Activated CD8-positive, alpha-beta memory T cell treated with anti-CD3 and anti-CD28 coated beads, Interleukin-2, amount 10 ng/mL, durations not matched to agents 7 days and 5 days (primary cell): Measurements from ENCODE around the gene USP36. TPM values are rescaled to one million over a fixed set of nuclear protein-coding genes. Genes with fewer than 3 reads are reported as not detected.

Source experiments
- ATAC-seq: fragments of 150-1000 bp; cut with Tn5 transposase; one replicate; pipeline ENCODE4 v1.10.0; 2021; ENCODE audit warnings: moderate library complexity
- CTCF ChIA-PET: fragments of 350-600 bp; sonication (Branson Sonifier 250); formaldehyde crosslinking; loops from one replicate; lab custom pipeline; 2021; ENCODE audit warnings: antibody characterized with exemption; lab: Charles Lee
- DNase-seq: peaks from one replicate; pipeline ENCODE4 v3.0.0-alpha.2; 2020
- H3K27ac Mint-ChIP-seq: one replicate; pipeline ENCODE4 v1.8.0; 2021; ENCODE audit warnings: mild to moderate bottlenecking, mixed read lengths
- H3K27me3 Mint-ChIP-seq: one replicate; pipeline ENCODE4 v1.8.0; 2021; ENCODE audit warnings: mixed read lengths
- H3K36me3 Mint-ChIP-seq: one replicate; pipeline ENCODE4 v1.8.0; 2021; ENCODE audit warnings: mild to moderate bottlenecking, mixed read lengths
- H3K4me1 Mint-ChIP-seq: one replicate; pipeline ENCODE4 v1.8.0; 2021; ENCODE audit warnings: mixed read lengths
- H3K4me3 Mint-ChIP-seq: one replicate; pipeline ENCODE4 v1.8.0; 2021; ENCODE audit warnings: mild to moderate bottlenecking, moderate library complexity, mixed read lengths
- H3K9me3 Mint-ChIP-seq: one replicate; pipeline ENCODE4 v1.8.0; 2022; ENCODE audit warnings: low read depth, mixed read lengths
- total RNA-seq, 2 experiments: library from RNA; stranded (reverse); gene quantifications; one replicate each; pipeline ENCODE4 v1.2.3, GENCODE V29; 2021

USP36 gene
- total RNA-seq, 2 experiments from 2014 or later: 84.5 to 94.3 TPM

- H3K27ac Mint-ChIP-seq: peak overlapping the region; percentile 91
- H3K9me3 Mint-ChIP-seq: no peaks in the 10 kb centered on the region
- ATAC-seq (peak; percentile 92), DNase-seq (peak; percentile 91)
- CTCF ChIA-PET: interaction anchor here (1.1 to 1.6 kb wide), 3 partner anchors 12 to 56 kb away, joined by 3 read pairs; no protein-coding TSS in a partner anchor
- peaks cover 68% of the 10 kb centered on the region for H3K4me1 Mint-ChIP-seq
- H3K27me3 Mint-ChIP-seq: no peaks in the 10 kb centered on the region
- H3K4me3 Mint-ChIP-seq: peak overlapping the region; percentile 15
- H3K36me3 Mint-ChIP-seq: peaks cover 67% of the 10 kb centered on the region
These were observed 23.5 kb downstream of the USP36 start for GRCh38 chr17:78817123-78817522.

GRCh38 chr17:78815696-78816095, 24.9 kb downstream of the USP36 start:
- Mint-ChIP-seq H3K36me3 (peaks cover 66% of the 10 kb centered on the region), H3K4me1 (peaks cover 62% of the 10 kb centered on the region)
- CTCF ChIA-PET: interaction anchor here (0.8 kb wide), 1 partner anchor 14 kb away, joined by 3 read pairs; no protein-coding TSS in a partner anchor

GRCh38 chr17:78812855-78813254, 27.8 kb downstream of the USP36 start:
- Mint-ChIP-seq H3K9me3 (no peaks in the 10 kb centered on the region), H3K4me1 (peaks cover 37% of the 10 kb centered on the region), H3K27me3 (no peaks in the 10 kb centered on the region), H3K4me3 (no peak overlapping the region), H3K27ac (peak overlapping the region; percentile 44), H3K36me3 (peaks cover 62% of the 10 kb centered on the region)
- ATAC-seq (no peak), DNase-seq (no peak)
- CTCF ChIA-PET: no interaction called here

More at GRCh38 chr17:78815696-78816095, 24.9 kb downstream of the USP36 start:
- Mint-ChIP-seq H3K9me3 (no peaks in the 10 kb centered on the region), H3K27ac (peak overlapping the region; percentile 60), H3K4me3 (no peak overlapping the region), H3K27me3 (no peaks in the 10 kb centered on the region)
- no peak for ATAC-seq
- DNase-seq: no peak

- Mint-ChIP-seq H3K4me1 (peaks cover 43% of the 10 kb centered on the region), H3K27ac (peak overlapping the region; percentile 40), H3K36me3 (peaks cover 58% of the 10 kb centered on the region), H3K27me3 (no peaks in the 10 kb centered on the region), H3K9me3 (no peaks in the 10 kb centered on the region), H3K4me3 (no peak overlapping the region)
- ATAC-seq (no peak), DNase-seq (no peak)
- CTCF ChIA-PET: no interaction called here
These were observed 32.5 kb downstream of the USP36 start for GRCh38 chr17:78808163-78808562.

- H3K4me1 Mint-ChIP-seq: peaks cover 48% of the 10 kb centered on the region
- no peak overlapping the region for H3K4me3 Mint-ChIP-seq
These were observed 34.2 kb downstream of the USP36 start for GRCh38 chr17:78806451-78806850.

GRCh38 chr17:78805301-78805700, 35.3 kb downstream of the USP36 start:
- ATAC-seq (peak; percentile 96), DNase-seq (peak; percentile 91)
- no peak overlapping the region for H3K4me3 Mint-ChIP-seq
- H3K4me1 Mint-ChIP-seq: peaks cover 52% of the 10 kb centered on the region
- no peaks in the 10 kb centered on the region for H3K9me3 Mint-ChIP-seq
- peak overlapping the region; percentile 88 for H3K27ac Mint-ChIP-seq
- H3K27me3 Mint-ChIP-seq: no peaks in the 10 kb centered on the region
- H3K36me3 Mint-ChIP-seq: peaks cover 53% of the 10 kb centered on the region
- CTCF ChIA-PET: interaction anchor here (1.1 to 2.4 kb wide), 4 partner anchors 12 to 49 kb away, joined by 3 to 12 read pairs (median 4); no protein-coding TSS in a partner anchor

More at GRCh38 chr17:78806451-78806850, 34.2 kb downstream of the USP36 start:
- Mint-ChIP-seq H3K36me3 (peaks cover 57% of the 10 kb centered on the region), H3K27ac (peak overlapping the region; percentile 88), H3K27me3 (no peaks in the 10 kb centered on the region), H3K9me3 (no peaks in the 10 kb centered on the region)
- ATAC-seq (no peak), DNase-seq (no peak)
- CTCF ChIA-PET: no interaction called here

GRCh38 chr17:78804777-78805176, 35.8 kb downstream of the USP36 start:
- H3K4me1 Mint-ChIP-seq: peaks cover 55% of the 10 kb centered on the region
- peaks cover 53% of the 10 kb centered on the region for H3K36me3 Mint-ChIP-seq
- DNase-seq (peak; percentile 60), ATAC-seq (peak; percentile 34)
- CTCF ChIA-PET: interaction anchor here (0.7 to 2.4 kb wide), 6 partner anchors 12 to 191 kb away, joined by 3 to 12 read pairs (median 4); no protein-coding TSS in a partner anchor
- peak overlapping the region; percentile 88 for H3K27ac Mint-ChIP-seq
- H3K9me3 Mint-ChIP-seq: no peaks in the 10 kb centered on the region
- no peaks in the 10 kb centered on the region for H3K27me3 Mint-ChIP-seq
- H3K4me3 Mint-ChIP-seq: peak overlapping the region; percentile 17

GRCh38 chr17:78803186-78803845, 37.3 kb downstream of the USP36 start:
- Mint-ChIP-seq H3K36me3 (peaks cover 59% of the 10 kb centered on the region), H3K4me3 (peak overlapping the region; percentile 80), H3K9me3 (no peaks in the 10 kb centered on the region), H3K27me3 (no peaks in the 10 kb centered on the region), H3K27ac (peak overlapping the region; percentile 82), H3K4me1 (peaks cover 65% of the 10 kb centered on the region)
- CTCF ChIA-PET: interaction anchor here (1.4 to 2.4 kb wide), 5 partner anchors 12 to 553 kb away, joined by 3 to 12 read pairs (median 4); no protein-coding TSS in a partner anchor
- DNase-seq (no peak), ATAC-seq (no peak)

GRCh38 chr17:78802459-78802858, 38.2 kb downstream of the USP36 start:
- H3K27me3 Mint-ChIP-seq: no peaks in the 10 kb centered on the region
- peaks cover 63% of the 10 kb centered on the region for H3K4me1 Mint-ChIP-seq
- H3K36me3 Mint-ChIP-seq: peaks cover 59% of the 10 kb centered on the region
- no peak for ATAC-seq
- DNase-seq: no peak
- no peaks in the 10 kb centered on the region for H3K9me3 Mint-ChIP-seq
- H3K27ac Mint-ChIP-seq: peak overlapping the region; percentile 17
- H3K4me3 Mint-ChIP-seq: peak overlapping the region; percentile 80
- CTCF ChIA-PET: interaction anchor here (1.5 to 1.7 kb wide), 2 partner anchors 11 to 23 kb away, joined by 3 to 4 read pairs; no protein-coding TSS in a partner anchor

GRCh38 chr17:78802008-78802407, 38.6 kb downstream of the USP36 start:
- CTCF ChIA-PET: no interaction called here
- Mint-ChIP-seq H3K4me1 (peaks cover 63% of the 10 kb centered on the region), H3K27me3 (no peaks in the 10 kb centered on the region), H3K9me3 (no peaks in the 10 kb centered on the region), H3K4me3 (no peak overlapping the region), H3K27ac (no peak overlapping the region), H3K36me3 (peaks cover 59% of the 10 kb centered on the region)
- DNase-seq: no peak
- no peak for ATAC-seq

GRCh38 chr17:78800132-78800931, 40.3 kb downstream of the USP36 start:
- ATAC-seq (no peak), DNase-seq (no peak)
- H3K27ac Mint-ChIP-seq: peak overlapping the region; percentile 64
- H3K27me3 Mint-ChIP-seq: no peaks in the 10 kb centered on the region
- peaks cover 59% of the 10 kb centered on the region for H3K36me3 Mint-ChIP-seq
- no peaks in the 10 kb centered on the region for H3K9me3 Mint-ChIP-seq
- H3K4me1 Mint-ChIP-seq: peaks cover 48% of the 10 kb centered on the region
- CTCF ChIA-PET: interaction anchor here (1.0 to 1.9 kb wide), 4 partner anchors 10 to 74 kb away, joined by 3 to 11 read pairs (median 3); no protein-coding TSS in a partner anchor
- H3K4me3 Mint-ChIP-seq: no peak overlapping the region

- Mint-ChIP-seq H3K4me1 (peaks cover 44% of the 10 kb centered on the region), H3K4me3 (no peak overlapping the region), H3K9me3 (no peaks in the 10 kb centered on the region), H3K36me3 (peaks cover 62% of the 10 kb centered on the region), H3K27ac (peak overlapping the region; percentile 69), H3K27me3 (no peaks in the 10 kb centered on the region)
- CTCF ChIA-PET: interaction anchor here (0.5 to 1.9 kb wide), 10 partner anchors 9 to 296 kb away, joined by 3 to 11 read pairs (median 3); no protein-coding TSS in a partner anchor
- ATAC-seq (peak; percentile 31), DNase-seq (no peak)
These were observed 41.7 kb downstream of the USP36 start for GRCh38 chr17:78798695-78799559.
